ENCODE data around the gene CHD2. TPM values are rescaled to one million over a fixed set of nuclear protein-coding genes. Genes with fewer than 3 reads are reported as not detected.

The CHD2 gene
- total RNA-seq, 1 experiment from 2014 or later: 35.0 TPM

- no peak for DNase-seq (ENCODE audit: low read depth)
Measured at GRCh38 chr15:92885224-92886041, 14.7 kb upstream of the CHD2 start.

- DNase-seq (ENCODE audit: low read depth): no peak
Measured at GRCh38 chr15:92886042-92886537, 14.0 kb upstream of the CHD2 start.

- DNase-seq (ENCODE audit: low read depth): no peak
Measured at GRCh38 chr15:92886815-92887214, 13.3 kb upstream of the CHD2 start.

GRCh38 chr15:92887869-92888268, 12.3 kb upstream of the CHD2 start:
- no peak for DNase-seq (ENCODE audit: low read depth)

- no peak for DNase-seq (ENCODE audit: low read depth)
Measured at GRCh38 chr15:92889390-92890107, 10.6 kb upstream of the CHD2 start.

- no peak for DNase-seq (ENCODE audit: low read depth)
Measured at GRCh38 chr15:92891533-92892200, 8.5 kb upstream of the CHD2 start.

- no peak for DNase-seq (ENCODE audit: low read depth)
Measured at GRCh38 chr15:92892201-92892555, 7.9 kb upstream of the CHD2 start.

GRCh38 chr15:92893200-92893599, 6.9 kb upstream of the CHD2 start:
- DNase-seq (ENCODE audit: low read depth): no peak

GRCh38 chr15:92896561-92896960, 3.6 kb upstream of the CHD2 start:
- DNase-seq (ENCODE audit: low read depth): no peak

- DNase-seq (ENCODE audit: low read depth): no peak
Measured at GRCh38 chr15:92897620-92898019, 2.5 kb upstream of the CHD2 start.

- no peak for DNase-seq (ENCODE audit: low read depth)
Measured at GRCh38 chr15:92898988-92899582, 1.0 kb upstream of the CHD2 start.

GRCh38 chr15:92899601-92899947, 550 bp upstream of the CHD2 start:
- DNase-seq (ENCODE audit: low read depth): no peak

- no peak for DNase-seq (ENCODE audit: low read depth)
Measured at GRCh38 chr15:92900731-92901071, 577 bp downstream of the CHD2 start.

GRCh38 chr15:92901072-92901761, 1.1 kb downstream of the CHD2 start:
- DNase-seq (ENCODE audit: low read depth): no peak

- DNase-seq (ENCODE audit: low read depth): no peak
Measured at GRCh38 chr15:92901995-92902394, 1.9 kb downstream of the CHD2 start.

- peak; percentile 57 for DNase-seq (ENCODE audit: low read depth)
Measured at GRCh38 chr15:92902737-92903593, 2.8 kb downstream of the CHD2 start.

GRCh38 chr15:92903631-92903965, 3.5 kb downstream of the CHD2 start:
- DNase-seq (ENCODE audit: low read depth): no peak

GRCh38 chr15:92903966-92904721, 4.0 kb downstream of the CHD2 start:
- peak; percentile 97 for DNase-seq (ENCODE audit: low read depth)

GRCh38 chr15:92904722-92905571, 4.8 kb downstream of the CHD2 start:
- no peak for DNase-seq (ENCODE audit: low read depth)

All from M059J (cell line).